B cell (primary cell): ENCODE results near the gene CDH2.

Experiments used
- EZH2 ChIP-seq: IDR thresholded peaks from 2 replicates; pipeline ENCODE4 v1.6.1; 2012; ENCODE audit warnings: borderline replicate concordance, low read depth, mild to moderate bottlenecking, moderate library complexity, low read length; ENCODE audit not compliant: insufficient read depth, poor library complexity, severe bottlenecking
- TF ChIP-seq, protein P1 (sequence below): fragments of 200-600 bp; IDR thresholded peaks from one replicate; pipeline ENCODE4 v1.8.0; 2022; ENCODE audit warnings: antibody characterized with exemption, mild to moderate bottlenecking

- TF ChIP-seq, protein P1, sequence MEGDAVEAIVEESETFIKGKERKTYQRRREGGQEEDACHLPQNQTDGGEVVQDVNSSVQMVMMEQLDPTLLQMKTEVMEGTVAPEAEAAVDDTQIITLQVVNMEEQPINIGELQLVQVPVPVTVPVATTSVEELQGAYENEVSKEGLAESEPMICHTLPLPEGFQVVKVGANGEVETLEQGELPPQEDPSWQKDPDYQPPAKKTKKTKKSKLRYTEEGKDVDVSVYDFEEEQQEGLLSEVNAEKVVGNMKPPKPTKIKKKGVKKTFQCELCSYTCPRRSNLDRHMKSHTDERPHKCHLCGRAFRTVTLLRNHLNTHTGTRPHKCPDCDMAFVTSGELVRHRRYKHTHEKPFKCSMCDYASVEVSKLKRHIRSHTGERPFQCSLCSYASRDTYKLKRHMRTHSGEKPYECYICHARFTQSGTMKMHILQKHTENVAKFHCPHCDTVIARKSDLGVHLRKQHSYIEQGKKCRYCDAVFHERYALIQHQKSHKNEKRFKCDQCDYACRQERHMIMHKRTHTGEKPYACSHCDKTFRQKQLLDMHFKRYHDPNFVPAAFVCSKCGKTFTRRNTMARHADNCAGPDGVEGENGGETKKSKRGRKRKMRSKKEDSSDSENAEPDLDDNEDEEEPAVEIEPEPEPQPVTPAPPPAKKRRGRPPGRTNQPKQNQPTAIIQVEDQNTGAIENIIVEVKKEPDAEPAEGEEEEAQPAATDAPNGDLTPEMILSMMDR: no peak
- TF ChIP-seq EZH2: no peak
Observed at GRCh38 chr18:28013066-28013465, 163.9 kb downstream of the CDH2 start.
